NCI-H524 (cell line): ENCODE measurements around the gene HOXA13.

Experiments
- DNase-seq, 2 experiments: peaks; one replicate each; lab custom pipeline; 2025; lab: John Stamatoyannopoulos, UW

HOXA13 gene

DNA sequence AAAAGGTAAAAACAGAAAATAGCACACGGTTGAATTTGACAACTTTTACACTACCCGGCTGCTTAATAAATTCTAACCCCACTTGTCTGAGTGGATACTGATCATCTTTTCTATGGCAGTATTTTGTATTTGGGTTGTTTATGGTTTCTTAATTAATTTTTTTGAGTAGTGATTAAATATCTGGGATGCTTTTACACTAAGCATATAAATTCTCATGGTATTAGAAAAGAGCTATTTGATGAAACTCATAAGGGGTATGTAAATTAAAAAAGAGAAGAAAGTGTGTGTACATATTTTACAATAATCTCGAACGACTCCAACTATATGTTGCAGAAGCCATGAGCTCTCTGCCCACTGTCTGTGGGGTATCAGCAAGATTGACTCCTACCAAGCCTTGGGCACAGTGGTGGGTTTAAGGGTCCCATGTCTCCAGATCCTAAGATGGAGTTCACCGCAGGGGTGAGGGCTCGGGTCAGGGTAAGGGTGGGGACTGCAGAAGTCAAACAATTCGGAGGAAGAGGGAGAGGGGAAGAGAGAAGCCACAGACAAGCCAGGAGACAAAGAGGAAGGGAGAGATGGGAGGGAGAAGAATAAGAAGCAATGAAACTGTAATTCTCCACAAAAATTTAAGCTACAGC is 7.6 kb upstream of the HOXA13 start:
- no peak for DNase-seq

DNA sequence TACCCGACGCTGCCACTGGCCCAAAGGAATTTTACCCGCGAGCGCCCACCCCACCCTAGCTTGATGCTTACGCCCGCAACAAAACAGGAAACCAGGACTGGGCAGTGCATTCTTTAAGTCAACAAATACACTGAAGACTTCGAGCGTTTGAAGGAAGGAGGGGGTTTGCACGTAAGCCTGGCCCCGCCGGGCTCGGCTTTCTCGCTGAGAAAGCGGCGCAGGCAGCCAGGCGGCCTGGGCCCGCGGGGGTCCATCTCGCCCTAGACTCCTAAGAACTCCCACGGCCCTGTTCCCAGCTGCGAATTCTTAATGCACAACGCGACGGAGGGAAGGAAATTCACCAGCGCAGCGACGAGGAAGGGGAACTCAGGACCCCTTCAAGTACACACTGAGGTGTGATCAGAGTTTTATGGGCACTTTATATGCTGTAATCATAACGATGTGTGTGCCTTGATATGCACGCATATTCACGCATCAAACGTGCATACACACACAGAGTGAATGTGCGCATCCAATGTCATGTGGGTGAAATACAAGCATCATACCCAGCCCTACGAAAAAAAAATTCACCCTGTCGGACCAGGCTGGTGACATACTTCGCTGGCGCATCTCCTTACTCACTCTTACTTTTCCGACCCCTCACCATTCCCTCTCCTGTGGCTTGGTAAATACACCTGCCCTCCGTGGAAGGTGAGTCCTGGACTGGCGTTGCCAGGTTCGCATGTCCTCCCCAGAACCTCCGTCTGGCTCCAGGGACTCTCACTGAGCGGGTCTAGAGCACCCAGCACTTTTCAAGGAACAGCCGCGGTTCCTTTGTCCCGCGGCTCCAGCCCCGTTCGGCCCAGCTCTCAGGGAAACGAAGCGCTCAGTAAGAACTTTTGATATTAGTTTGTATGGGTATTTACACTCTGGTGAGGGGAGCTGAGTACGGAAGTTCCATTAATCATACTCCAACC is 5.7 kb upstream of the HOXA13 start:
- peak in 1 of 2 experiments; percentile 17 for DNase-seq

DNA sequence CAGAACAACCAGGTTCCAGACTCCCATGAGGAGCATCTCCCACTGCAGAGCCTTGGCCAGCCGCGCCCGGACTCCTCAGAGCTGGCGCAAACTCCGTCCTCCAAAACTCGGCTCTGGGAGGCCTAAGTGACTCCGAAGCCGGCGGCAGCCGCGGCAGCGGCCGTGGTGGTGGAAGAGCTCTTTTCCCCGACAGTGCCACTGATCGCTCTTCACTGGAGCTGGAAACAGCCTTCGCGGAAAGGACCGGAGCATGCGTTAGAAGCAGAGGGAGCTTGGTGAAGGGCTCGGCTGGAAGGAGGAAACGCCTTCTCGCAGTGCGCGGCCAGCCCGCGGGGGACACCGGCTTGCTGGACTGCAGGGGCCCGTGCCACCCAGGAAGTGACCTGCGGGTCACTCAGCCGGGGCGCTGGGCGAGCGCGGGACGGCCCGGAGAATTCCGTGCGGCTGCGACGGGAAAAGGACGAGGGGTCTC is 5.0 kb upstream of the HOXA13 start:
- peak in 1 of 2 experiments; percentile 47 for DNase-seq

DNA sequence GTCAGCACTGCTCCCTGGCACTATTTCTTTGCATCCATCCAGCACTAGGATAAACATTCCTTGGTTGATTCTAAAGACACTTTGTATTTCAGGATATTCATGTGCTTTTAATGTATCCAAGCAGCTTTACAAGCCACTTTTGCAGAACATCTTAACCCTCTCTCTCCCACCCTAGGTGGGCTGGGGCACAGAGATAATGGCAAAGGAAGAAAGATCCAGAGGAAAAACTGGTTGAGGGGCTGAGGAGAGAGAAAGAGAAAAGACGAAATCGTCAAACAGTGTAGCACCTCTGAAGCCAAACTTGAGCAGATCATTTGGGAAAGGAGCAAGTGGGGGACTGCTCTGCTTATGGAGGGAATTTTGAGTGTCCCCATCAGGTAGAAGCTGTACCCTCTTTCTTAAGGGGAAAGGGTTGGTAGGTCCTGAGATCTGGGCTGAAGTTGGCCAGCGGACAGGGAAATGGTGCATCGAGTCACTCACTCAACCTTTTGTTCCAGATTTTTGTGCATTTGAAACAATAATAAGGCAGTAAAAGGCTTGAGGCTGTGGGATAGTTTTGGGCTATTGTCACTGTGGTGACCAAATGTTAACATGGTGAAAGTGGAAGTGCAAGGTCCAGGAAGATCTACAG is 4.2 kb upstream of the HOXA13 start:
- DNase-seq: no peak

GRCh38 chr7:27203365-27203953 is 3.6 kb upstream of the HOXA13 start:
- no peak for DNase-seq

DNA sequence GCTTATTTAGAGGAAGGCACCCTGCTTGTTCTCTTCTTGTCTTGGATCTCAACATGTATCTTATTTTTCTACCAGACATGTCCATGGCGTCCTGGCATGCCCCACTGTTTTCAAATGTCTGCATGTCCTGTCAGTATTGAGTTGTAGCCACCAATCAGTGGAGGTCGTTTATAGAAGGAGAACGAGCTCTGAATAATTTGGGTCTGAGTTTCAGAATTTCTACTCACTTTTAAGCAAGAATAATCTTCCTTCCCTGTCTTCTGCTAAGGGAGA is 2.9 kb upstream of the HOXA13 start:
- DNase-seq: no peak

DNA sequence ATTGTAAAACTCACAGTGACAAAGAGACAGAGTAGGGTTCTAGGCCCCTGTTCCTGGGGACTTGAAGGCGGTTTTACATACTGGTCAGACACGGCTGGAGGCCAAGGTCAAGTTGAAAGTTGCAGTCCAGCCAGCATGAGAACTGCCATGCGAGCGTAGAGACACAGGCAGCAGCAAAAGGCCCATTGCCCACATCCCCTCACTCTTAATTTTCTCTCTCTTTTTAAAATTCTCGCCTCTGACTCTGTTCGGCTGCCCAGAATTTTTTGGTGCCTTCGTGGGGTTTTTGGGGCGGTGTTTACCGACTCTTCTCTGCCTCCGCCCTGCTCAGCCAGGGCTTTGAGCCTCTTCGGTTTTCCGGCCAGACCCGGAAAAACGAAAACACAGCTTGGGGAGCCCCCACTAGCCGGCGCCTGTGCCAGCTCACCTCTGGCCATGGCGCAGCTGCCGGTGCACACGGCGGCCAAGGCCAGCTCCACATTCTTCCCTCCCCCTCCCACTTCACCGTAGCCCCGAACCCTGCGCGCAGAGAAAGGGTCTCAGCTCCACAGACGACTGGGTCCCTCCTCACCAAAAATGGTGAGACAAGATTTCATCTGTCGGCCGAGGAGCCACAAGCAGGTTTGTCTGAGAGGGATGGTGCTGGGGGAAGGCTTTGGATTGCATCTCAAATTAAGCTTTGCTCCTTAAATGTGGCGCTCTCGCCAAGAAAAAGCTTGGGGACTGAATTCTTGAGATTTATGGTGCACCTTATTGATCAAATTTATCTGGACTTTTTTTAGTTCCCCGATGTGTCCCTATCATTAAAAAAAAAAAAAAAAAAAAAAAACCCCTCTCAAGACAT is 2.3 kb upstream of the HOXA13 start:
- no peak for DNase-seq

DNA sequence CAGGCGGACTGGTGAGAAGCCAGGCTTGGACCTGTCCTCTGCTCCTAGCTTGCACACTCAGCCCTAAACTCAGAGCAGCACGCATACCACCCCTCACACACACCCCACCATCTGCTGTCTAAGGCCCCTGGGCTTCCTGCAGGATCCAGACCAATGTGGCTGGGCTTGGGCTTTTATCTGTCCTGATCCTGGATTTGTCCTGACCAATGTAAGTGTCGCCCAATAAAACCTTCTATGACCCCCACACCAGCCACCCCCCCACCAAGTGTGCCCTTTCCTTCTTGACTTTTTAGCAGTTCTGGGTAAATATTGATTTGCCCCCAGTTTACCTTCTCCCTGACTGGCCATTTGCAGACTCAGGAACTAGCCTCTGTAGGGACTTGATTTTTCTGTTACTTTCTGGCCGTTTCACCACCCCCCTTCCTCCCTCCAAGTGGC is 1.7 kb upstream of the HOXA13 start:
- DNase-seq: peak in 1 of 2 experiments; percentile 26

GRCh38 chr7:27200761-27201579 is 1.1 kb upstream of the HOXA13 start:
- peak in 1 of 2 experiments; percentile 54 for DNase-seq

DNA sequence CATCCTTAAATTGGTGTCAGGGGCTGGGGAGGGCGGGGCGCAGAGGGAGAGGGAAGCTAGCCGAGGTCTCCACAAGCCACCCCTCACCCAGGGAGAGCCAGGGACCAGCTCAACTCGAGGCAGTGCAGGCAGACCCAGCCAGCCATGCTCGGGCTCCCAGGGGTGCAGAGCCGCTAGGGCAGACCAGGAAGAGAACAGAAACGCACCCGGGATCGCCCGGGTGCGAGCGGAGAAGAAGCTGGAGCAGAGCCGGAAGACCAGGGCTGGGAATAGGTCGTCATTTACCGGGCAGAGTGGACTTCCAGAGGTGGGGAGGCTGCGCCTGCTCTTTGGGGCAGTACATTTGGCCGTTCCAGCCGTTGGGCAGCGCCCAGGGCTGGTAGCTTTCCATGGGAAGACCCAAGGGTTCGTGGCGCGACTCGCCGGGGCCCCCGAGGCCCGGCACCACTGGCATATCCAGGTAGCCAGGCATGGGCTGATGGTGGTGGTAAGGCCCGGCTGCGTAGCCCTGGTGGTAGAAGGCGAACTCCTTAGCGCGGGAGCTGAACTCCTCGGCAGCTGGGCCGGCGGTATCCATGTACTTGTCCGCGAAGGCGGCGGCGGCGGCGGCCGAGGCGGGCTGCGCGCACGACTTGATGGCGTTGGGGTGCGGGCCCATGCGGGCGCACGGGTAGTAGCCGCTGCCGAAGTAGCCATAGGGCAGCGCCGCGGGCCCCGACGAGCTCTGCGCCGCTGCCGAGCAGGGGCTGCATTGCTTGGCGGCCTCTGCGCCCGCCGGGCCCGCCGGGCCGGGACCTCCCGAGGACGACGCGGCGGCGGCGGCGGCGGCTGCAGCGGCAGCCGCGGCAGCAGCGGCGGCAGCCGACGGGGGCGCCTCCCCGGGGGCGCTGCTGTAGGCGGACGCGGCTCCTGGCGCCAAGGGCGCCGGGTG is 755 bp downstream of the HOXA13 start:
- DNase-seq: peak; percentile 7 to 32

DNA sequence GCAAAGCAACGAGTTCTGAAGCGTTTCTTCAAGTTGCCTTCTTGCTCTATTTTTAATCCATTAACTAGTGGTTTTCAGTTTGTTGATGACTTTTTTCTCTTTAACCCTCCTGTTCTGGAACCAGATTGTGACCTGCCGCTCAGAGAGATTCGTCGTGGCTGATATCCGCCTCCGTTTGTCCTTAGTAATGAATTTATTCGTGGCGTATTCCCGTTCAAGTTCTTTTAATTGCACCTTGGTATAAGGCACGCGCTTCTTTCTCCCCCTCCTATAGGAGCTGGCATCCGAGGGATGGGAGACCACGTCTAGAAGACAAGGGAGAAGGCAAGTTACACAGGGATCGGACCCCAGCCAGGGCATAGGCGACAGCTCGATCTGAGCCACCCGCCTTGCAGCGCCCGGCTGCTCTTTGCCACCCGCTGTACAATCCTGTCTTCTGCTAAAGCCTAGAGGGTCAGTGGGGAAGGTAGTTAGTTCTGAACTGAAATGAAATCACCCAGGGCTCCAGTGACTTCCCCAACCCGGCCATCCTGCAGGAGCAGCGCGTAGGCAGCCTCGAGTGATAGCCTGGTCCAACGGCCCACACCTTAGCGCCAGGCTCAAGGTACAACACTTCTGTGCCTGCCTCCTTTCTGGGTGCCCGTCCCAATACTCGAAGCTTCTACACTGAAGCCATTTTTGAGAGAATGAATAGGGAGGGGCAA is 1.6 kb downstream of the HOXA13 start:
- DNase-seq: no peak

DNA sequence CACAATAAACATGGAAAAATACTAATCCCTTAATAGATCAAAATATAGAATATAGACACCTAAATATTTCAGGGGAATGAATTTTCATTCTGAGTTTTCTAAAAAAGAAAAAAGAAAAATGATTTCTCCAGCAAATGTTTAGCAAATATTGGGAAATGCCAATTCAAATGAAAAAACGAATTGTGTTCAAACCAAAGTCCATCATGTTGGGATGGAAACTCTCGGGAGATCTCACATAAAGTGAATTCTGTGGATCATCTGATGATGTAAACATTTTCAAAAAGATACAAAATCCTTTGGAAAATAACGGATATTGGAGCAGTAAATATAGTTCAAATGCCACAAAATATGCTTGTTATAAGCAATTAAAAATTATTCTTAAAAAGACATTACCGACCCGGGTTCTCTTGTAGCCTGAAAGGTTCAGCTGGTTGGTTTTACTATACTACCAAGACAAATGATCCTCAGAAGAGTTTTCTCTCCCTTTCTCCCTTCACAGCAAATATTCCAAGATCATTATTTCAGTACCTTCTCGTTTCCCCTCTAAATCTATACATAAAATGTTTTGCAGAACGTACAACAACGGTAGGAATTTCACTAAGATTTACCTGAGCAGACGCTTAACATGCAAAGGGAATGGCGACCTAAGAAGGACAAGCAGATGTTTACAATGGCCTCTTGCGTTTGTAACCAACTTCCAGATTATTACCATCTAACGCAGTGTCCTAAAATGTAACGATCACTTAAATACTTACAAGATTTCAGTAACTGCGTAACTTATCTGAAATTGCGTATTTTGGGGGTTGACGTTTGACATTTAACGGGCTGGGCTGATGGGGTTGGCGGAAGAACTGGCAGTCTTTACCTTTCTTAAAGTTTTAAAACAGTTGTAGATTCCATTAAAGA is 2.5 kb downstream of the HOXA13 start:
- no peak for DNase-seq

GRCh38 chr7:27196287-27196767 is 3.6 kb downstream of the HOXA13 start:
- peak; percentile 48 to 72 for DNase-seq

DNA sequence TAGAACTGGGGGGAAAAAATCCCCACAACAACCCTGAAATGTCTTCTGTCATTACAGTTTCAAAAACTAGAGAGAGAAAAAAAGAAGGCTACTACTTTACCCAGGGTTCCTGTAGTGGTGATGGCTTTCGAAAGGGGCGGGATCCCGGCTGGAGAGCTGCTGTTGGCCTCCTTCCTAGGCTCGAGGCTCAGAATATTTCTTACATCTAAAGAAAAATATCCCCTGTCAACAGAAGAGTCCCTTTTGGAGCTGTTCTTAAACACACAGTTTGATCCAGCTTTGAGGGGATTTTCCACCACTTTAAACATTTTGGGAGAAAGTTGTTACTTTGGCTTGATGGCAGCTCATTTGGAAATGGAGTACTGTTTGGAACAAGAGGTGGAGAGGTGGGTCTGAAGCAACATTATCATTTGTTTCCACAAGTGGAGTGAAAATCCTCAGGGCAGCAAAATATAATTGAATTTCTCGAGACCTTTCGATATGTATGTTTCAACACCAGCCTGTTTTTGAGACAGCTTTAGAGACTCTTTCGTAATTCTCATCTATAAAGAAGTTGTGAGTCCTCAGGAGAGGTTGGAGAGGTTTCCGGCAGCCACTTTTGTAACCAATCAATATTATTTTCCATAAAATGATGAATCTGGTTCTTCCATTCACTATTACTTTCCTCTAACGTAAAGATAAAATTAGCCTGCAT is 5.1 kb downstream of the HOXA13 start:
- DNase-seq: no peak

DNA sequence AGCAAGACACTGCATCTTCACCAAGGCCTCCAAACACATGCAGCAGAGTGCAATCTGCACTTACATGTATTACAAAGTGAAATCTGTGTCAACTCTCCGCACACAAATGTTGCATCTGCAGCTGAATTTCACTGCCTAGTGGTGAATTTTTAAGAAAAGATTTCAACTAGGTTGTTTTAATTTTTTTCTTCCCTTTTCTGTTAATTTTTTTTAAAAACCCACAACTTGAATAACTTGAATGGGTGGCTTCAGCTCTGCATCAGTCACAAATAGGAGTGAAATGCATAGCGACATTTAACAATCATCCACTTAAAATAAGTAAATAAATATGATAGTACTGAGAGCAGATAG is 5.9 kb downstream of the HOXA13 start:
- no peak for DNase-seq

DNA sequence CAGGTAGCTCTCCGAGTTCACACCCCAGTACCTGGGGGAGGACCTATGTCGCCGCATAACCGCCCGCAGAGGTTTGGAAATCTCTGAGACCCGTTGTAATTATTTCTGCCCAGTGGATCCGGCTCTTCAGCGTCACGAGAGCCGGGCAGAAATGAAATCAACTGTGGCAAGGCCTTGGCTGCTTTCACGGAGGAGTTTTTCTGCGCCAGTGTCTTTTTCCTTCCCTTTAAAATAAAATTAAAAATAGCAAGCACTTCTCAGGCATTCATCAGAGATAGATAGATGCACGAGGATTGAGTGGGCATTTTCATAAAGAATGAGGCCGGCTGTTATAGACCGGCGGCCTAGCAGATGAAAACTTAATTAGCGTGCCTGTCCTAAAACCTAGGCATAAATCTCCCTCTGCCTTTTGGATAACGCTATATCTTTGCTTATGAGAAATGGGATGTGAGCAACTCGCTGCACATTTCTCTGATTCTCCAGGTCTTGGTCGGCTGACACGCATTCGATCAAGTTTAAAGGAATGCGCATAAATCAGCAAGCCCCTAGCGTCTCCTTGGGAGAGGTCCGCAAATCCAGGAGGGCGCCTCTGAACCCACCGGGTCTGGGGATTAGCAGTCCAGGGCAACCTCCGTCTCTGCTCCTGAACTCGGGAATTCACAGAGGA is 6.4 kb downstream of the HOXA13 start:
- DNase-seq: no peak
